Mucosa of stomach (tissue), 1 donor: ENCODE results near the gene RHBDF2.
"Not testable (repeated sequence)": the region's sequence is repeated elsewhere in the genome, so short reads cannot be mapped to it uniquely, and the experiment has no call there.

ENCODE experiments used
- H3K27me3 ChIP-seq: one replicate; pipeline ENCODE4 v1.7.0; 2013; ENCODE audit warnings: mild to moderate bottlenecking, low read length; ENCODE audit not compliant: control insufficient read depth, insufficient read depth
- H3K36me3 ChIP-seq: one replicate; pipeline ENCODE4 v1.7.0; 2013; ENCODE audit warnings: low read length; ENCODE audit not compliant: control insufficient read depth, insufficient read depth
- H3K4me1 ChIP-seq: one replicate; pipeline ENCODE4 v1.7.0; 2013; ENCODE audit warnings: mild to moderate bottlenecking, low read length; ENCODE audit not compliant: control insufficient read depth, insufficient read depth
- H3K4me3 ChIP-seq: one replicate; pipeline ENCODE4 v1.7.0; 2013; ENCODE audit warnings: low read length
- H3K9ac ChIP-seq: one replicate; pipeline ENCODE4 v1.7.0; 2013; ENCODE audit warnings: mild to moderate bottlenecking, low read length, moderate library complexity
- H3K9me3 ChIP-seq: one replicate; pipeline ENCODE4 v1.7.0; 2013; ENCODE audit warnings: mild to moderate bottlenecking, low read length, moderate library complexity; ENCODE audit not compliant: control insufficient read depth
- donor health status: Pancreatic carcinoma.

RHBDF2 gene

DNA sequence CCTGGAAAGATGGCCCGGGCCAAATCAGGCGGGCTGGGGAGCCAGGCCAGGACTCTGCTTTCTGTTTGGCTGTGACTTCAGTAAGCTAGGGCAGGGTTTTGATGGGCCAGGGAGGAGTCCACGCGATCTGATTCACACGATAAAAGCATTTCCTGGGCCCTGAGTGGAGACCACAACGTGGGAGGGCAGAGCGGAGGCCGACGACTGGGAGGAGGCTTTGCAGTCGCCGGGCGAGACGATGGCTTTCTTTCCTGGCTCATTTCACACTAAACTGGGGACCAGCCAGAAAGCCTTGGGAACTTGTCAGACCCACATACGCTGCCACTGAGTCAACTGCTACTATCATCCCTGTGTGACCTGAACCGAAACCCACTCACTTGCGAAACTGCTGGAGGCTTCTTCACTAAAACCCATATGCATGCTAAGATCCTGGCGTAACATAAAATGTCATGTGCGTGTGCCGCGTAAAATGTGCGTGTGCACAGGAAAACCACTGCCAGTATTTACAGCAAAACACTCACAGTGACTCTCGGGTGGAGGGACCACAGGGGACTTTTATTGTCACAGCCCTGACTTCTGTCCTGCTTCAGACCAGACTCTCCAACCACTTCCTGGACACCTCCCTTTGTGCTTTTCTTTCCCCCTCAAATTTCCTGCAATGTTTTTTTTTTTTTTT, 14.2 kb upstream of the RHBDF2 start:
- no peaks in the 10 kb centered on the region for H3K27me3 ChIP-seq
- no peaks in the 10 kb centered on the region for H3K9me3 ChIP-seq
- no peak overlapping the region for H3K4me3 ChIP-seq
- H3K9ac ChIP-seq, result peak overlapping the region; percentile 43
- H3K36me3 ChIP-seq, result no peaks in the 10 kb centered on the region
- H3K4me1 ChIP-seq, result peaks cover 4% of the 10 kb centered on the region

DNA sequence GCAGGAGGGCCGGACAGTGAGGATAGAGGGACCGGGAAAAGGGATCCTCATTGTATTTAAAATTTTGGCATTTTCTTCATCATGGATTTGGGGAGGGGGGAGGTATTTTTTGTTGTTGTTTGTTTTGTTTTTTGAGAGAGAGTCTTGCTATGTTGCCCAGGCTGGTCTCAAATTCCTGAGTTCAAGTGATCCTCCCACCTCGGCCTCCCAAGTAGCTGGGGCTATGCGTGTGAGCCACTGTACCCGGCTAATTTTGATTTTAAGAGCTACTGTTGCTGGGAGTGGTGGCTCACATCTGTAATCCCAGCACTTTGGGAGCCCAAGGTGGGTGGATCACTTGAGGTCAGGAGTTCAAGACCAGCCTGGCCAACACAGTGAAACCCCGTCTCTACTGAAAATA, 13.1 kb upstream of the RHBDF2 start:
- not testable (repeated sequence) for H3K36me3 ChIP-seq, H3K4me3 ChIP-seq, H3K9me3 ChIP-seq, H3K9ac ChIP-seq, H3K4me1 ChIP-seq, H3K27me3 ChIP-seq

DNA sequence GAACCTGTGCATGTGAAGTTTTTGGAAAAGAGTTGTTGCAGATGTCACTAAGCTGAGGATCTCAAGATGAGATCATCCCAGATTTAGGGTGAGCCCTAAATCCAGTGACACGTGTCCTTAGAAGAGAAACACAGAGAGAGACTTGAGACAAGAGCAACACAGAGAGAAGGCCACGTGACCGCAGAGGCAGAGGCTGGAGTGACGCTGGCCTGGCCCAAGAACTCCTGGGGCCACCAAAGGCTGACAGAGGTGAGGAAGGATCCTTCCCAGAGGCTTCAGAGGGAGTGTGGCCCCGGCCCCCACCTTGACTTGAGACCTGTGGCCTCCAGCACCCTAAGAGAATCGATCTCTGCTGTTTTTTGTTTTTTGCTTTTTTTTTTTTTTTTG, 12.1 kb upstream of the RHBDF2 start:
- no peaks in the 10 kb centered on the region for H3K27me3 ChIP-seq
- peaks cover 4% of the 10 kb centered on the region for H3K4me1 ChIP-seq
- H3K36me3 ChIP-seq, result no peaks in the 10 kb centered on the region
- H3K9ac ChIP-seq, result no peak overlapping the region
- no peak overlapping the region for H3K4me3 ChIP-seq
- H3K9me3 ChIP-seq, result no peaks in the 10 kb centered on the region

DNA sequence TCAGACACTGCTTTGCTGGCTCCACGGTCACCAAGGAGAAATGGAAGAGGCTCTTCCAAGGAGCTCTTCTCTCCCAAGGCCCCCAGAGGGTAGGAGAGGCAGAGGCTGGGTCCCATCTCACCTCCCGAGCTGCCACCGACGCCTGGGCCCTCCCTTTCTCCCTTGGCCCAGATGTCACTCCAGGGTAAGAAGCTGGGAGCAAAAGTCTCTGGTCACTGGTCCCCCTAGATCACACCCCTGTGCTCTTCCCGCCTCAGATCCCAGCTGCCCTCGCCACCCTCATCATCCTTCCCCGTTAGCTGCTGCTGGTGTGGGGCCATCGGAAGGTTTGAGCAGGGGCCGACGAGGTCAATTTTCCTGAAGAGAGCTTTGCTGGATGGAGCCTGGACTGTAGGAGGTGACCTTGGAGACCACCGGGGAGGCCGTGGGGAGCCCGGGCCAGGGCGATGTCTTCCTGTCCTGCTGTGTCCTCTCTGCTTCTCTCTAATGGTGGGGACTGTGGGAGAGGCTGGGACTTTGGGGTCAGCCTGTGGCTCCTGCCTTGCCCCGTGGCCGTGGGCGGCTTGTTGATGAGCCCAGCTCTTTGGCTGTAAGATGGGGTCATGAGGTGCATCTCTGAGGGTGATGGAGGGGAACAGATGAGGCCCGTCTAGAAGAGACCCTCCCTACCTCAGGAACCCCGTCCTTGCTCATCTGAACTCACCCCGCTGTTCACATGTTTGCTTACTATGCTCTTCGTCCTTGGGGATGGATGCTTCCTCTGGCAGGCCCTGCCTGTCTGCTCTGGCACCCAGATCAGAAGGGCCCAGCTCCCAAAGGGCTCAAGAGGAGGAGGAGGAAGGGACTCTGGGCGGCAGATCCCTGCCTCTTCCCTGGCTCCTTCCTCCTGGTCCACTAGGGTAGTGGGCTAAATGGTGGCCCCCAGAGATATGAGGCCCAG, 11.4 kb upstream of the RHBDF2 start:
- H3K27me3 ChIP-seq, result no peaks in the 10 kb centered on the region
- H3K4me1 ChIP-seq, result peaks cover 4% of the 10 kb centered on the region
- no peaks in the 10 kb centered on the region for H3K9me3 ChIP-seq
- no peaks in the 10 kb centered on the region for H3K36me3 ChIP-seq
- H3K9ac ChIP-seq, result no peak overlapping the region
- no peak overlapping the region for H3K4me3 ChIP-seq

DNA sequence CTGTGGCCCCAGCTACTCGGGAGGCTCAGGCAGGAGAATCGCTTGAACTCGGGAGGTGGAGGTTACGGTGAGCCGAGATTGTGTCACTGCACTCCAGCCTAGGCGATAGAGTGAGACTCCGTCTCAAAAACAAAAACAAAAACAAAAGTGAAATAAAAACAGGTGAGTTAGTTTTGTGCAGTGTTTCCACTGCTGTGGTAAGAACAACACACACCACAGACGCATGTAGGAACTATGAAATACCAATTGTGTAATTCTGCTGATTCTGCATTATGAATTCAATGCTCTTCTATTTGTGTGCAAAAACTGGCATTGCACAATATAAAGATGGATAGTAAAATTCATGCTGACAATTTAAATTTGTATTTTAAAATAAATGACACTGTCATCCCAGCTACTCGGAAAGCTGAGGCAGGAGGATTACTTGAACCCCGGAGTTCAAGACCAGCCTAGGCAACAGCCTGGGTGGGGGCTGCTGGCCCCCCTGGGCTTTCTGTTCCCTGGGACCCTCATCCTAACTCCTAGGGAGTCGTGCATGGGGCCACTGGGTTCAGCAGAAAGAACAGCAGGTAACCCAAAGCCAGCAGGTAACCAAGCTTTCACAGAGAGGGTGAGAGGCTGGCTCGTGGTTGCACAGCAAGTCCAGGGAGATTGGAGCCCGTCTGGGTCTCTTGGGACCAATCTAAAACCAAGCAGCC, 10.6 kb upstream of the RHBDF2 start:
- H3K27me3 ChIP-seq, result no peaks in the 10 kb centered on the region
- no peak overlapping the region for H3K4me3 ChIP-seq
- H3K4me1 ChIP-seq, result peaks cover 4% of the 10 kb centered on the region
- no peaks in the 10 kb centered on the region for H3K9me3 ChIP-seq
- H3K9ac ChIP-seq, result no peak overlapping the region
- H3K36me3 ChIP-seq, result no peaks in the 10 kb centered on the region

DNA sequence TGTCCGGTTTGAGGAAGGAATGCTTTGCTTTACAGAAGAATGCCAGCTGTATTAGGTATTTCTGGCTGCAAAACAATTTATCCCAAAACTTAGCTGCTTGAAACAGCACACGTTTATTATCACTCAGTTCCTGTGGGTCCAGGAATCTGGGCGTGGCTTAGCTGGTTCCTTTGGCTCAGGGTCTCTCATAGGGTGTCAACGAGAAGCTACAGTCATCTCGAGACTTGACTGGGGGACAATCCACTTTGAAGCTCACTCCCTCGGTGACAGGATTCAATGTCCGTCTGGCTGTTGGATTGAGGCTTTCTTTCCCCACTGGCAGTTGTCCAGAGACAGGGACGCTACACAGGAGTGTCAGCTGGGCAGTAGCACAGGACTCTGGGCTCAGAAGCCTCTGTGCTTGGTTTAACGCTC, 9.6 kb upstream of the RHBDF2 start:
- Histone ChIP-seq H3K36me3 (no peaks in the 10 kb centered on the region), H3K4me3 (no peak overlapping the region), H3K27me3 (peaks cover 4% of the 10 kb centered on the region), H3K9ac (no peak overlapping the region), H3K9me3 (no peaks in the 10 kb centered on the region), H3K4me1 (peaks cover 8% of the 10 kb centered on the region)

DNA sequence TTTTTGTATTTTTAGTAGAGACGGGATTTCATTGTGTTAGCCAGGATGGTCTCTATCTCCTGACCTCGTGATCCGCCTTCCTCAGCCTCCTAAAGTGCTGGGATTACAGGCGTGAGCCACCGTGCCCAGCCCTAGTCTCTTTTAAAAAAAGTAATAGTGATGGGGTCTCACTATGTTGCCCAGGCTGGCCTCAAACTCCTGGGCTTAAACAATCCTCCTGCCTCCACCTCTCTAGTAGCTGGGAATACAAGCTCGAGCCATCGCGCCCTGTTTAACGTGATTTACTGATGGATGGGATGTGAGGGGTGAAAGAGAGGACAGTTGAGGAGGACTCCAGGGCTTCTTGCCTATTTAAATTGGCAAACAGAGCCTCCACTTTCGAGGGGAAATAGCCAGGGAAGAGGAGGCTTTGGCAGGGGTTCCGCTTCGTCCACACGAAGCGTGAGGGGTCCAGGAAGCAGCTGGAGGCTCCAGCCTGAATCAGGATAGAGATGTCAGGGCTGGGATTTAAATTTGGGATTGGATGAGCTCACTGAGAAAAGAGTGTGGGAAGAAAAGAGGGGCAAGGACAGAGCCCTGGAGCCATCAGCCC, 7.3 kb upstream of the RHBDF2 start:
- not testable (repeated sequence) for H3K36me3 ChIP-seq, H3K27me3 ChIP-seq, H3K4me1 ChIP-seq, H3K4me3 ChIP-seq, H3K9ac ChIP-seq, H3K9me3 ChIP-seq

DNA sequence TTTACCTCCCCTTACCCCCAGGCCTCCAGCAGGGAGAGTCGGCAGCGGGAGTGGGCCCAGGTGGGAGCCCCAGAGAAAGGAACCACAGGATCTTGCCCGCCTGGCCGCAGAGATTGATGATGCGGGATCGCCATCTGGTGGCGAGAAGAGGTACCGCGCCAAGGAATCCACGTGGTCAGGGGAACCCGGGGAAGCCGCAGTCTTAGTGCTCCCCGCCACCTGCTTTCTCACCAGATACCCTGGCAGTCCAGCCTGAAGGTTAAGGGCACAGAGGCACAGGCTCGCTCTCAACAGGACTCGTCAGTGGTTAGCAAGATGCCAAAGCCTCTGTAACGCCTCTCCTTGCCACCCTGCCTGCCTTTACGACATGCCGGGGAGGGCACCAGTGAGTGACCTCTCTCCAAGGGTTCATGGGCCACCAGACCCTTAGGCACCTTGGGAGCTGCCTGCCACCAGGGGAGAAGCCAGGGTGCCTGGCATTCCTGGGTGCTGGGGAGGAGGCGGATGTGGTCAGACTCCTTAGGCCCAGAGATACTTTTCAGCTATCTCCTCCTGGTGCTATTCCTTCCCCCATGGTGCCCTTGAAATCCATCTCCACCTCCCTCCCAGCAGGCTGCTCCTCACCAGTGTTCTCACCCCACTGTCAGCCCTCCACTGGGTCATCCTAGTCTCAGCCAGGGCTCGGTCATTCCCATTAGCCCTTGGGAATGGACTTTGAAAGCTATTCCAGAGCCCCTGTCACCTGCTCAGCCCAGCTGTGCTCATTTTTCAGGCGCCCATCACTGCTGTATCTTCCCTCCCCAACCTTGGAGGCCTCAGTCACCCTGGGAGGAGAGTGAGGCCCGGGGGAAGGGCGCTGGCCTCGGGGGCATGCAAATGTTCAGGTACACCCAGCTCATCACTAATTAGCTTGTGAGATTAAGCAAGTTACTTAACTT, 5.5 kb upstream of the RHBDF2 start:
- Histone ChIP-seq H3K27me3 (peaks cover 4% of the 10 kb centered on the region), H3K36me3 (no peaks in the 10 kb centered on the region), H3K4me1 (peaks cover 10% of the 10 kb centered on the region), H3K9ac (no peak overlapping the region), H3K9me3 (no peaks in the 10 kb centered on the region), H3K4me3 (no peak overlapping the region)

DNA sequence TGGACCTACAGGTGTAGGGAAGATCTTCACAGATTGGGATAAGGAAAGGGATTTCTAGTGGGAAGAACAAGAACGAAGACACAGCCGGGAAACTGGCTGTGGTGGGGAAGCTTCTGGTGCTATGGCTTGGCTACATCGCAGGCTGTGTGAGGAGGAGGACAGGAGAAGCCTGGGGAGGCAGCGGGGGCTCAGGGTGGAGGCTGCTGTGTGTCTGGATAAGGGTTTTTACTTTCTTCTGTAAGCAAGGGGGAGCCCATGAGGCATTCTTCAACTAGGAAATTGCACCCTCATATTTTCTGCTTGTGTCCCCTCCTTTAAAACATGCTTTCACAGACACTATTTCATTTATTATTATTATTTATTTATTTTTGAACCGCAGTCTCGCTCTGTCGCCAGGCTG, 2.9 kb upstream of the RHBDF2 start:
- Histone ChIP-seq H3K4me1 (peaks cover 28% of the 10 kb centered on the region), H3K4me3 (no peak overlapping the region), H3K27me3 (peaks cover 4% of the 10 kb centered on the region), H3K36me3 (no peaks in the 10 kb centered on the region), H3K9me3 (no peaks in the 10 kb centered on the region), H3K9ac (no peak overlapping the region)

DNA sequence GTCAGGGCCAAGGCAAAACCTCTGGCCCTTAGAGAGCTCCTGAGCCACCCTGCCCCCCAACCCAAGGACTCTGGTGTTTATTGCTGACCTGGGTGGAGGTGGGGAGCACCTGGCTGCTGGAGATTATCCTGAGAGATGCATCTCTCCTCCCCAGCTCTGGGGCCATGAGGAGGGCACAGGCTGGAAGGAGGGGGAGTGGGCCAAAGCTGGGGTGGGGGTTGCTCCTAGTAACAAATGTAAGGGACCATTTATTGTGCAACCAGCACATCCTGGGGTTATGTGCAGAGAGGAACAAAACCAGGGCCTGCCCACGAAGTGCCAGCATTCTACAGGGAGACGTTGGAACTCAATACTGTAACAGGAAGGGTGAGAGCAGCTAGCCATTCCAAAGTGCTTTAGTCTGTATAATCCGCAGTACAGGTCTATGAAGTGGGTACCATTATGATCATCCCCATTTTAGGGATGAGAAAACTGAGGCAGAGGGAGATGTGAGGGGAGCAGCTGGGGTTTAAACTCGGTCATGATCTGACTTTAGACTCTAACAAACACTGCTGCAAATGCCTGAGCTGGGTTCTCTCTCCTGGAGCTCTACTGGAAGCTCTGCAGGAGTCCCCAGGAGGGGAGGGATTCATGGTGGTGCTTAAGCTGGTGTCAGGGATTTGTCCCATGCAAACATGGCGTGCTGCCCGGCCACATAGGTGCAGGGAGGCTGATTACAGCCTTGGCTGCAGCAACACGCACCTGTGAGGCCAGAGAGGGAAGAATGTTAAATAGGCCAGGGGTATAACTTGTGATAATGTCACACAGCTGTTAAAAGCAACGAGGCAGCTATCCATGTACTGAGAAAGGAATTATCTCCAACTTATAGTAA, 1.4 kb upstream of the RHBDF2 start:
- Histone ChIP-seq H3K4me3 (no peak overlapping the region), H3K9ac (peak overlapping the region; percentile 41), H3K4me1 (peaks cover 44% of the 10 kb centered on the region), H3K9me3 (no peaks in the 10 kb centered on the region), H3K36me3 (no peaks in the 10 kb centered on the region), H3K27me3 (peaks cover 4% of the 10 kb centered on the region)
